ENCODE results near the gene CCR1.

GRCh38 chr3:46209746-46210470 is 1.8 kb upstream of the CCR1 start:
- TF ChIP-seq EP300 (IDR thresholded peaks at IDR 0.05; ENCODE audit: borderline replicate concordance) (no peak), RAD21 (IDR thresholded peaks at IDR 0.05; ENCODE audit: low read depth) (no peak), EGR1 (IDR thresholded peaks at IDR 0.05) (no peak), TAF1 (IDR thresholded peaks at IDR 0.05; ENCODE audit: low read depth) (no peak), REST (IDR thresholded peaks at IDR 0.05; ENCODE audit: low read depth) (no peak)
